ENCODE results near the gene ATG9B.
"Not testable (repeated sequence)": the region's sequence is repeated elsewhere in the genome, so short reads cannot be mapped to it uniquely, and the experiment has no call there.

Gene ATG9B

DNA sequence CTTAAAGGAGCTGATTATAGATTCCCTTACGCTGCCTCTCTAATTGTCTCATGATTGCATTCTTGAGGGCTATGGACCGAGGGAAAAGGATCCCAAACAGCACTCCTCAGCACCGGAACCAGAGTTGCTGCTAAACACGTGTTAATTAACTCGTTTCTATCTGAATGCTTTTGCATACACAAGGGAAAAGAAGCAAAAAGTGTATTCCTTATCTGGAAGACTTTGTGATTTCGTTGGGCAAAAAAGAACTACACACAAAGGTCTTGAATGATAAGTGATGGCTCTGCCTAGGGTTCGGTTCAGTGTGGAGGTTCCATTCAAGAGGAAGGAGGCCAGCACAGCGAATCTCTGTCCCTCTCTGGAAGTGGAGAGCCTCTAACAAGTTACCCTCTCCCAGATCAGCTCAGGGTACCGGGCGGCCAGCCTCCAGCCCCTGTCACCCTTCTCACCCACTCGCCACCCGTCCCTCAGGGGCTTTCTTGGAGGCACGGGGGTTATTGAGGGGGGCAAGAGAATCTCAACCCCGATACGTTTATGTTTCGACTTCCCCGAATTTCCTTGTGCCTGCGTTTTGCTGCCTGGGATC is 34.6 kb upstream of the ATG9B start:
- DNase-seq, result no peak

DNA sequence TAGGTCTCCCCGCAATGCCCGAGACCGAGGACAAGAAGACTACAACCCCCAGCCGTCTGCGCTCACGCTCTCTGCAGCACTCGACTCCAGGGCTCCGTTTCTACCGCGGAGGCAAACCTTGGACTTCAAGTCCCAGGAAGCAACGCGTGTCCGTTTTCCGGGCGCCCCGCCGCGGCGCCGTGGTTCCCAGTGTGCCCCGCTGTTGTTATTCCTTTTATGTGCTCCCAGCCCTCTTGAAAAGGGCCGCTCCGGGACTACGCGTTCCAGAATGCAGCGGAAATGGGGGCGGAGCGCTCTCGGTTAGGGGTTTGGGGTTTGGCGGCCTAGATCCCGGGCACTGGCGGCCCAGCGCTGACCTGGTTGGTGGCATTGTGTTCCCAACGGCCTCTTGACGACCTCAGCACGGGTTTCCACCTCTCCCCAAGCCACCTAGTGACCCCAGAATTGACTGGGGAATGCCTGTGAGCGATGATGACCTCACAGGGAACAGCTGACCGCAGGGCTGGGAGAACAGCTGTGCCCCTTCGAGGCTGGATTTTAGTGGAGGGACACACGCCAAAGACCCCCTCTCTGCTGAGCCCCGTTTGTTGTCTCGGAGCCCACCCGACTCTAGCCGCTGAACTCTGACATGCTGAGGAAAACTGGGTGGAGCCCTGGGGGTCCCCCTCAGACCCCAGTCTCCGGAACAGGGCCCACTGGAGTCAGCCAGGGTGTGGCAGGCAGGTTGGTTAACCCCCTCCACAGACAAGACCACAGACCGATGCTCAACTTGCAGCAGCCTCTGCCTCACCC is 33.9 kb upstream of the ATG9B start:
- peak; percentile 99 for DNase-seq

DNA sequence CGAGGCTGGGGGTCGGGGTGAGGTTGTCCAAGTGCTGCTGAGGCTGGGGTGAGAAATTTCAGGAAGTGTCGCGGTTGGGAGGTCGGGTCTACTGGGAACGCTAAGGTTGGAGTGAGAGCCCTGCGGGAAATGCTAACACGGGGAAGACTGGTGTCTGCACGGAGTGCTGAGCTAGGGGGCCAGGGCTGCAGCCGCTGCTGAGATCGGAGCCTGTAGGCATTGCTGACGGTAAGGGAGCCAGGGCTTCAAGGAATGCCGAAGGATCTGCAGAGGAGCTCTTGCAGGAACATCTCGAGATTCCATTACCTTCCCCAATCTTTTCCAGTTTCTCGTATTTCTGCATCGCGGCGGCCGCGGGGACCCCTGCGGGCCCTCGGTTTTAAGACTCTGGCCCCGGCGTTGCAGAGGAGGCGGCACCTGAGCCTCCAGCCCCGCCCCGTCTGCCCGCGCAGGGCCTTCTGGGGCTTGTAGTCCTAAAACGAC is 33.3 kb upstream of the ATG9B start, which contains the start of gene CDK5:
Gene CDK5, minus strand, starts transcription at position 392 of the 483 bp plus-strand sequence. Its CDS starts 49 bp downstream, at position 343.
- DNase-seq, result no peak

DNA sequence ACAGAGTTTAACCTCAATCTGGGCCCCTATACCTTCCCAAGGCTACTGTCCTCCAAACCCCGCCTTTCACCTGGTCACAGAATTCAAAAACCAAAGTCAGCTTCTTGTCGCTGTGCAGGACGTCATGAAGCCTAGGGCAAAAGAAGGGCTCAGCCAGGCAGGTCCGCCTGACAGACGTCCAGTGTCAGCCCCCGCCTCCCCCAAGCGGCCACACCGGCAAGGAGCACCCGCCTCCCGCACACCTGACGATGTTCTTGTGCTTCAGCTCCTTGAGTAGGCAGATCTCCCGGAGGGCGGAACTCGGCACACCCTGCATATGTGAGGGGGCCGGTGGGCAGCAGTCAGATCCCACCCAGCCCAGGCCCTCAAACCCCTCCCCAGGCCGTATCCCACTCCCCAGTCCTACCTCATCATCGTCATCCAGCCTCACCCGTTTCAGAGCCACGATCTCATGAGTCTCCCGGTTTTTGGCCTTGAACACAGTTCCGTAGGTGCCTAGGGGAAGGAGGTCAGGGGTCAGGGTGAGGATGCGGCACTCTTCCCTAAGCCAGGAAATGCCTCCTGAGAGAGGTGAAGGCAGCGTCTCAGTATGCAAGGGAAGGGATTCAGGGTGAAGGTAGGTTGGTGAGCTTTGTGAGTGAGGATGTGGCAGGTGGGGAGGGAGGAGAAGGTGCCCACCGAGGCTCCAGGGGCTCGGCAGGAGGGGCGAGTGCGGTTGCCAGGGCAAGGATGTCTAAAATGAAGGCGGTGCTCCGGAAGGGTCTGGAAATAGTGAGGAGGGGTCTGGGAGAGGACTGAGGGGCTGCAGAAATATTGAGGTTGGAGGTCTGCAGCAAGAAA is 32.6 kb upstream of the ATG9B start:
- DNase-seq, result no peak

DNA sequence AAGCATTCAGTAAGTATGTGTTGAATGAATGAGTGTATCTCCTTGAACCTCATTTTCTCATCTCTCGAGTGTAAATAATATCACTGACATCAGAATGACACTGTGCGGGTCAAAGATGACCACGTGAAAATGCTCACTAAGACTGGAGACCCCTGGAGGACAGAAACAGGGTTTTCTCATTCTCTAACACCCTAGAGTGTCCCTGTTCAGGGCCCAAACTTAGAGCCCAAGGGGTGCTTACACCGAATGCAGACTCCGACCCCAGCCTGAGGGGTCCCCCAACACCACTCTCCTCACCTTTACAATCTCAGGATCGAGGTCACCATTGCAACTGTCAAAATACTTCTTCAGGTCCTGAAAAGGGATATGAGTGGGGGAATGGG is 32.0 kb upstream of the ATG9B start:
- no peak for DNase-seq

DNA sequence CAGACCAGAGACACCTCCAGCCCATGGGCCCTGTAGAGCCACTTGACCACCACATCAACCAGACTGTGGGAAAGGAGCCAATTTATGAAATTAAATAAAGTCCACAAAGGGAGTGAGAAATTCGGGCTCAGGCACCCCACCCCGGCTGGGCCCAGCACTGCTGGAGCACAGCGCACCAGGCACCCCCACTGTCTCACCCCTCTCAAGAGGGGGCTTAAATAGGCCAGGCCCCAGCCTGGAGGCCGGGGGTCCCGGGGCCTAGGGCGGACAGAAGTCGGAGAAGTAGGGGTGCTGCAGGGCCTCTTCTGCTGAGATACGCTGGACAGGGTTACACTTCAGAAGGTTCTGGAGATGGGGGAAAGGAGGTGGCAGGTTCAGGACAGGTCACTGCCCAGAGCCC is 29.5 kb upstream of the ATG9B start:
- DNase-seq, result no peak

DNA sequence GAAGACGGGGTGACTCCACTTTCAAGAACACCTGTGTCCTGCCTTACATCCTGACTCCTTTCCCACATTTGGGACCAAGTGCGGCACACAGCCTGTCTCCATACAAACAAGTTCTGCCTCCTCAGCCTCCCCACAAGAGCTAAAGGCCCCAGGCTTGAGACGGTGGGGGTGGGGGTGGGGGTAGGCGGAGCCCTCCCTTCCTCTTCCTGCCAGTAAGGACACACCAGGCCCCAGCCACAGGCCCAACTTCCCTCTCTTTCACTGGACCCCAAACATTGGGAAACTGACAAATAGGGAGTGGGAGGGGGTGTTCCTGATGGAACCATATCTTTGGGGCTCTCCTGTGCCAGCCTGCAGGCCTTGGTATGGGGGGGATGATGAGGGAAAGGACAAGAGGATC is 28.8 kb upstream of the ATG9B start:
- no peak for DNase-seq

DNA sequence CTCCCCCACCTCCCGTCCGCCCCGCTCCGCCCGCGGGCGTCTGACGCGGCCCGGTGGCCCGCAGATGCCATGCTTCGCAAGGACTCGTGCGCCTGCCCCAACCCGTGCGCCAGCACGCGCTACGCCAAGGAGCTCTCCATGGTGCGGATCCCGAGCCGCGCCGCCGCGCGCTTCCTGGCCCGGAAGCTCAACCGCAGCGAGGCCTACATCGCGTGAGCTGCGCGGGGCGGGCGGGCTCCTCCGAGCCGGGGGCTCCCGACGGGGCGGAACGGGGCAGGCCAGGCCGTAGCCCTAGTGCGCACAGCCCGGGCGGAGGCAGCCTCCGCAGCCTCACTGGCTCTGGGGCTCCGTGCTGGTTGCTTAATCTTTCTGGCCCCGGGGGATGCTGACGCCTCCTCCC is 26.8 kb upstream of the ATG9B start:
- no peak for DNase-seq

DNA sequence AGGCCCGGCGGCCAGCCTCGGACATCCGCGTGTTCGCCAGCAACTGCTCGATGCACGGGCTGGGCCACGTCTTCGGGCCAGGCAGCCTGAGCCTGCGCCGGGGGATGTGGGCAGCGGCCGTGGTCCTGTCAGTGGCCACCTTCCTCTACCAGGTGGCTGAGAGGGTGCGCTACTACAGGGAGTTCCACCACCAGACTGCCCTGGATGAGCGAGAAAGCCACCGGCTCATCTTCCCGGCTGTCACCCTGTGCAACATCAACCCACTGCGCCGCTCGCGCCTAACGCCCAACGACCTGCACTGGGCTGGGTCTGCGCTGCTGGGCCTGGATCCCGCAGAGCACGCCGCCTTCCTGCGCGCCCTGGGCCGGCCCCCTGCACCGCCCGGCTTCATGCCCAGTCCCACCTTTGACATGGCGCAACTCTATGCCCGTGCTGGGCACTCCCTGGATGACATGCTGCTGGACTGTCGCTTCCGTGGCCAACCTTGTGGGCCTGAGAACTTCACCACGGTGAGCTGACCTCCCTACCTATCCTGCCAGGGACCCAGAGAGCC is 24.7 kb upstream of the ATG9B start:
- no peak for DNase-seq

DNA sequence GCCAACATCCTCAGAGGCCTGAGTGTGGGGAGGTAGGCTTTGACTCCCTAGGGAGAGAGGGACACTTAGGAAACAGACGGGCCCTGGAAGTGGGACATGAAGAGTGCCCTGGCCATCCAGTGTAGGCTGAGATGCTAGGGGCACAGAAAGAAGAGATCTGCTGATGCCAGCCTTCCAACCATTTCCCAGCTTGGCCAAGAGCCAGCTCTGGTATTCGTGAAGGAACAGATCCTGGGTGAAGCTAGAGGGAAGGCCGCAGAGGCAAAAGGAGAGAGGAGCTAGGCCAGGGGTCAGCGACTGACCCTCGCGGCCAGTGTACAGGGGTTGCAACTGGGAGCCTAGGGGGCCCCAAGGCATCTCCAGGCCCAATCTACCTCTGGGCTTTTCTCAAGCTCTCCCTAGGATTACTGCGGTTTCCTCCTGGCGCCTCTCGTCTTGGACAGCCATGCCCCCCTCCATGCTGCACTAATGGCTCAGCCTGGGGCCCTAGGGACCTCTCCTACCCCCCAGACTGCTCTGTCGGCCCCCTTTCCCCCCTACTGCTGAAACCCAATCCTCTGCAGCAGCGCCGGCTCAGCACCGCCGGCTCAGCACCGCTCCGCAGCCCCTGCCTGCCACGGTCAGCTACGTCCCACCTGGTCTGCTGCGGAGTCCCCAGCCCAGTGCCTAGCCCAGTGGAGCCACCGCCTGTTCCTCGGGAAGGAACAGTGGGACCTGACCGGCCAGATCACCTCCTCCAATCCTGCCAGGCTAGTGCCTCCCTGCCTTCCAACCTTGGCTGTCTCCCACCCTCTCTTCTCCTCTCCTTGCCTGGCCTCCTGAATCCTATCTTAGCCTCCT is 23.9 kb upstream of the ATG9B start, which contains the start of gene ASIC3:
Gene ASIC3, plus strand, starts transcription at position 556 of the 840 bp plus-strand sequence. CDS start 355 bp downstream, outside the sequence.
- no peak for DNase-seq

DNA sequence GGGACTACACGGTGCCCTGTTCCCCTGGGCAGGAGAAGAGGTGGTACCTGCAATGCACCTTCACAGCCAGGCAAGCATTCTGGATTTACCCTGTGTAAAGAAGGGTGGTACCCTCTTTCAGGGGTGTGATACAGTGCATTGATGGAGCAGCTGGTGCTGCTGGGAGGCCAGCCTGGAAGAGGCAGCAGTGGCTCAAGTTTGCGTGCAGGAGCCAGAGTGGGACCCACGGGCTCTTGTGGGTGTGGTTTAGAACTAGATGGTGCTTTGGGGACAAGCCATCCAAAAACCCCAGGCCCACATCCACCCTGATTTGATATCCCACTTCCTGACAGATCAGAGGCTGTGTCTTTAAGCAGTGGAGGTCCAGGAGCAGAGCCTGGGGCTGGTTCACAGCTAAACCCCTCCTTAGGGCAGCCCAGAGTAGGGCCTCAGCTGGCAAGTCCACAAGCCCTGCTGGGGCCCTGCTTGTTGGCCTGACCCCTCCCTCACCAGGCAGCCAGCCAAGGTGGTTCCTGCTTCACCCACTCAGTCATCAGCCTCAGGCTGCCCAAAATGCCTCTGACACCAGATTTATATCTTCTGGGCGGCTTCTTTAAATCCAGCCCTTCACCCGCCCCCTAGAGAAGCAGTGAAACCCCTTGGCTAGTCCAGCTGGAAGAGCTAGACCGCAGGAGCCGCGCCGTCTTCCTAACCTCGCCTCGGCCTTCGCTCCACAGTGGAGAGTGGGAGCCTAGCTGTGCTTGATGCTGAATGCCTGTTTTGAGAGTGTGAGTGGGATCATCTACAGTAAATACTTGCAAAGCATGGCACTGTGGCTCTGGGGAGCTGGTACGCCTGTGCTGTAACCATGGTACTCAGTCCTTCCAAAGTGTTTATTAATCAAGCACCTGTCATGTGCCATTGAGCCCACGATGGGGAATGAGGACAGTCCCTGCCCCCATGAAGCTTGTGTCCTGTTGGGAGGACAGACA is 22.6 kb upstream of the ATG9B start:
- DNase-seq, result no peak

DNA sequence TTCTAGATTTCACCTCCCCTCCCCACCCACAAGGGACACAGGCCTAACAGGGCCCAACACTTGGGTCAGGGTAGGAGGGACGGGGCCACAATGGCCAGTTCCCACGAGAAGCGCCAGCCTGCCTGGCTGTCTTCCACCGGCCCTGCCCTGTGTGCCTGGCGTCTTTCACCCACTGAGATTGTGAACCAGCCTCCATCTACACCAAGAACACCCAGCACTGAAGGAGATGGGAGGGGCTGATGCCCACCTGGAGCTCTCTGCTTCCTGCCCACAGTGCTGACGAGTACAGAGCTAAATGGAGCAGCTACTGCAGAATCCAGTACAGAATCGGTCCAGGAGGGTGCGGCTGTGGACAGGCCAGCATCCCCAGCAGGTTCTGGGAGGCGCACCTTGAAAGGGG is 21.7 kb upstream of the ATG9B start:
- DNase-seq, result no peak

DNA sequence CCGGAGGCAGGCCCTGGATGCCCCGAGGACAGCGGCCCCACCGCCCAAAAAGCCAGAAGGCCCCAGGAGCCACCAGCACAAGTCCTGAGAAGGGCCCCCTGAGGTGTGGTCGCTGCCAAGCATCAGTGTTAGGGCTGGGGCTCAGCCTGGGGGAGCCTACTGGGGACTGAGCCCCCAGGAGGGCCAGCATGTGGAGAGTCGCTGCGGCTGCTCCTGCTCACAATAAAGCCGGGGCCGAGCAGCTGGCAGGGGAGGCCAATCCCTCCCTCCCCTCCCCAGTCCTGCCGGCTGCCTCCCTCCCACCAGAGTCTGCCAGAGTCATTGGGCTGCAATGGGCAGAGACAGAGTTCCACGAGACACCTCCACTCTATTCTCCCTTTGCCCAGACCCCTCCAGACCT is 21.0 kb upstream of the ATG9B start:
- no peak for DNase-seq

DNA sequence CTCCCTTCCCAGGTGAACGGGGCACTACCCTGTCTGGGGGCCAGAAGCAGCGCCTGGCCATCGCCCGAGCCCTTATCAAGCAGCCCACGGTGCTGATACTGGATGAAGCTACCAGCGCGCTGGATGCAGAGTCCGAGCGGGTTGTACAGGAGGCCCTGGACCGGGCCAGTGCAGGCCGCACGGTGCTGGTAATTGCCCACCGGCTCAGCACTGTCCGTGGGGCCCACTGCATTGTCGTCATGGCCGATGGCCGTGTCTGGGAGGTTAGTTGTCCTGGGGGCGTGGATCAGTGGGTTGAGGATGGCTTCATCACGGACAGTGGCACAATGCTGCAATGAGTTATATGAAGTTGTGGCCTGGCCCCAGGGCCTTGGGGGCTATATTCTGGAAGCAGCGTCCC is 19.7 kb upstream of the ATG9B start:
- no peak for DNase-seq

DNA sequence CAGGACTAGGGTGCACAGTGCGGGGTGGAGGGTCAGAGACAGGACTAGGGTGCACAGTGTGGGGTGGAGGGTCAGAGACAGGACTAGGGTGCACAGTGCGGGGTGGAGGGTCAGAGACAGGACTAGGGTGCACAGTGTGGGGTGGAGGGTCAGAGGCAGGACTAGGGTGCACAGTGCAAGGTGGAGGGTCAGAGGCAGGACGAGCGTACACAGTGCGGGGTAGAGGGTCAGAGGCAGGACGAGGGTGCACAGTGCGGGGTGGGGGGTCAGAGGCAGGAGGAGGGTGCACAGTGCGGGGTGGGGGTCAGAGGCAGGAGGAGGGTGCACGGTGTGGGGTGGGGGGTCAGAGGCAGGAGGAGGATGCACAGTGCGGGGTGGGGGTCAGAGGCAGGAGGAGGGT is 19.2 kb upstream of the ATG9B start:
- DNase-seq, result not testable (repeated sequence)

DNA sequence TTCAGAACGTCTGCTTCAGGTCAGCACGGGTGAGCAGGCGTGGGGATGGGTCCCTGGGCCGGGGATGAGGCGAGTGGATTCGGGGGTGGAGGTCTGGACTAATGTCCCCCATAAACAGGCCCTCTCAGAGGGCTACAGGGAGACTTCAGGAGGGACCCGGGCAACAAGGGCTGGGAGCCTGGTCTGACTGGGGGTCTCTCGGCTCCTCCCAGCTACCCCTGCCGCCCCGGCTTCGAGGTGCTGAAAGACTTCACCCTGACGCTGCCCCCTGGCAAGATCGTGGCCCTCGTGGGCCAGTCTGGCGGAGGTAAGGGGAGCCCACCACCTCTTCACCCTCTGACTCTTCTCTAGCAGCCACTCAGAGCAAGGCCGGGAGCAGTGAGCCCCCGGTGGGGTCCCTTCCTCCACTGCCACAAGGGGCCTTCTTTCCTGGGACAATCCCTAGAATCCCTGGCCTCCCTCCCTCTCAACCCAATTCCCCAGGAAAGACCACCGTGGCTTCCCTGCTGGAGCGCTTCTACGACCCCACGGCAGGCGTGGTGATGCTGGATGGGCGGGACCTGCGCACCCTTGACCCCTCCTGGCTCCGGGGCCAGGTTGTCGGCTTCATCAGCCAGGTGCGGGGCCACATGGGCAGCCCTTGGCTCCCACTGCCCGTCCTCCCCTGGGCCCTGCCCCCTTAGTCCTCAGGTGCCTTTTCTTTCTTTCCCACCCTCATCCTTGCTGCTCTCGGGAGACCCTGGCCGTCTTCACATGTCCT is 16.5 kb upstream of the ATG9B start:
- no peak for DNase-seq

DNA sequence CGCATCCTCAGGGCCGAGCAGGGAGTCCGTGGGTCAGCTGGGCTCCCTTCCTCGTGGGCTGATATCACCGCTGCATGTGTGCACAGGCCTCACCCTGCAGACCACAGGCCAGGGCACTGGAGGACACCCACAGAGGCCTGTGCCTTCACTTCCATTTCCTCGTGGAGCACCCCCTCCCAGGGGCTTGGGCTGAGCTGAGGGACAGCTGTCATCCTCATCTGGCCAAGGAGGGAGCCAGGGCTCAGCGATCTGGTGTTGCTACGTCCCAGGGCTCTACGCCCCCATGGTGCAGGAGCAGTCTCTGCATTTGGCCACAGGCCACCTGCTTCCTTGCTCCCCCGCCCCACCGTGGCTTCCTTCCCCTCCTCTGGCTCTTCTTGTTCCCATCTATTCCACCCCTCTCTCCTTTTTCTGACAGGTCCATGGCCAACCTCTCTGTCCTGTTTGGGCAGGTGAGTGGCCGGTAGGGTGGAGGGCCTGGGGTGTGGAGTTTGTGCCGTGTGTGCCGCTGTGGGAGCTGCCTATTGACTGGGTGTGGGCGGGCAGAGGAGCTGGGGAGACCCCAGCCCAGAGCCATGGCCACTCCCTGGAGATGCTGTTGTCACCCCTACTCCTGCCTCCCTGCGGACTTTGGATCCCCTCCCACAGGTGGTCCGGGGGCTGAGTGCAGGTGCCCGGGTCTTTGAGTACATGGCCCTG is 15.7 kb upstream of the ATG9B start:
- DNase-seq, result no peak

DNA sequence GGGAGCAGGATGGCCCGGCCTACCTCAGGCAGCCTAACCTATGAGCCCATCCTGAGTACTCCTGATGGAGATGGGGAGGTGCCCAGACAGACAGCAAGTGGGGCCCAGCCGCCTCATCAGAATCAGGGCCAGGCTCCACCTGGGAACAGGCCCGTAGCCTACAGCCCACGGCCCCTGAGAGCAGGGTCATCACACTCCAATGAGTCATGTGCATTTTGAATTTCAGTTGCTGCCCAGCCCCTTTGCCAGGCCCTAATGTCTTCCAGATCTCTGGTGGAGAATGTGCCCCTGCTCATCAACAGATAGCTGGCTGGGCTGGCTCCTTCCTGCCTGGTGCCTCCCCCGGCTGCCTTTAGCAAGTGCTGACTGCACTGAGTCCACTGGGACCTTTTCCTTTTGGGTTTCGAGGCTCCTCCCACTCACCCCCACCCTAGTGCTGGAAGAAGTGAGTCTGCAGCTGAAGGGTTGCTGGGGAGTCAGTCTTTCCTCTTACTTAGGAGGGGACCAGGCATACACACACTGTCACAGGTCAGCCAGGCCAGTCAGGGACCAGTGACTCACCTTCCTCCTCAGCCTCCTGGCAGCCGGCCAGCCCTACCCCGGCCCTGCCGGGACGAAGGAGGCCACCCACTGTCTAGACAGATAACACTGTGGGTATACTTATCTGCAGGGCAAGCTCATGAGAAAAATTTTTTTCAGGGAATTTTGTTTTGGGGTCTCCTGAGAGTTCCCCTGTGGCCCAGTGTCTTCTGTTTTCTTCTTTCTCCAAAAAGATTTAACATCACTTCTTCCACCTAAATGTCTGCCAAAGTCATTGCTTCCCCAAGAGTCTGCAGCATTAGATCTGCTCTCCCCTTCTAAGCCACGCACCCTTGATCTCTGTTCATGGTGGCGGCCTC is 14.9 kb upstream of the ATG9B start:
- DNase-seq, result no peak

Measured in NCI-H1694 (cell line).